GM18519 (cell line): ENCODE measurements around the gene ARID4A.
"Not testable (repeated sequence)": the region's sequence is repeated elsewhere in the genome, so short reads cannot be mapped to it uniquely, and the experiment has no call there.

Experiments
- ATAC-seq: cut with Tn5 transposase; IDR thresholded peaks from one replicate; pipeline ENCODE4 v1.9.1; 2021; ENCODE audit warnings: mild to moderate bottlenecking, moderate library complexity; ENCODE audit not compliant: unreplicated experiment, low FRiP score

The ARID4A gene

DNA sequence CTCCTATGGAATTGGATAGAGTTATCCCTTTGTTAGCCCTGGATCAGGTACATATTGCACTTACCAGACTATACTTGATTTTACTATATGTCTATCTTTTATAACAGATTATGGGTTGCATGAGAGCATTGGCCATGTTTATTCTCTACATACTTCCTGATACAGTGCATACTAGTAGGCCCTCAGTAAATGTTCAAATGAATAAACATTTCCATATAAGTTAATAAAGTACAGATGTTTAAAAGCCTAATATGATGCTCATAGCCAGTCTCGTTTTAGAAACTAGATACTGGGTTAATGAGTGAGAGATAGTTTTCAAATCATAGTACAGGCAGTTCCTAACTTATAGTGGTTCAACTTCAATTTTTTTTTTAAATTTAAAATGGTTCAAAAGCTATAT is 57.9 kb downstream of the ARID4A start:
- no peak for ATAC-seq

DNA sequence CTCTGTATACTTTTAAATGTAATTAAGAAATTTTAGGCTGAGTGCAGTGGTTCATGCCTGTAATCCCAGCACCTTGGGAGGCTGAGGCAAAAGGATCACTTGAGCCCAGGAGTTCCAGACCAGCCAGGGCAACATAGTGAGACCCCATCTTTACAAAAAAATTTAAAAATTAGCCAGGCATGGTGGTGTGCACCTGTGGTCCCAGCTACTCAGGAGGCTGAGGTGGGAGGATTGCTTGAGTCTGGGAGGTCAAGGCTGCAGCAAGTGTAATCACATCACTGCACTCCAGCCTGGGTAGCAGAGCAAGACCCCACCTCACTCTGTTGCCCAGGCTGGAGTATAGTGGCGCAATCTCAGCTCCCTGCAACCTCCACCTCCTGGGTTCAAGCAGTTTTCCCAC is 63.9 kb downstream of the ARID4A start:
- ATAC-seq, result not testable (repeated sequence)

DNA sequence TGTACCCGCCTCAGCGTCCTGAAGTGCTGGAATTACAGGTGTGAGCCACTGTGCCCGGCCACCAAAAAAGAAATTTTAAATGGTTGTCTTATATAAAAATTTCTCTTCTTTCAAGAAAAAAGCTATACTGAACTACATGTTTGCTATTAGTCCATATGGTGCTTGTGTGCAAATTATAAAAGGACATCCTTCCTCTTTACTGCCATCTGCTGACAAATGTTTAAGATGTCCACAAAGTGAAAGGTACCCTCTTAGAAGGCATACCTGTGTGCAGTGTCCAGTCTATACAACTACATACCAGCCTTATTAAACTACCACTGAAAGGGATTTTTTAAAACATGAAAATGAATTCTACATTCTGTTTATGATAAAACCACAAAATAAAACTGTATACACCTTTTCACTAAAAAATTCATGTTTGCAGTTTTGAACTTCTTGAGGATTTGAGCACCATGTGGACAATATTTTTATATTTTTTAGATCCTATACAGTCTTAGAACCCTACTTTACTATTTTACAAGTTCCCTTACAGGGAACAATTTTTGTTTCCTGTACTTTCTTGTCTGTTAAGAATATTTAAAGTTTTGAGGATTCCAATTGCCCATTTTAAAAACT is 64.5 kb downstream of the ARID4A start:
- ATAC-seq, result no peak

DNA sequence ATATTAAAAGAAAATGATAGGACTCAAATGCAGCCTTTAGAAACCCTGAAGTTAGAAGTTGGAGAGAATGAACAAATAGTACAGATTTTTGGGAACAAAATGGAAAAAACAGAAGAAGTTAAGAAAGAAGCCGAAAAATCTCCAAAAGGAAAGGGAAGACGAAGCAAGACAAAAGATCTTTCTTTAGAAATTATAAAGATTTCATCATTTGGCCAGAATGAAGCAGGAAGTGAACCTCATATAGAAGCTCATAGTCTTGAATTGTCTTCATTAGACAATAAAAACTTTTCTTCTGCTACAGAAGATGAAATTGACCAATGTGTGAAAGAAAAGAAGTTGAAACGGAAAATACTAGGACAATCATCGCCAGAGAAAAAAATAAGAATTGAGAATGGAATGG is 66.0 kb downstream of the ARID4A start:
- no peak for ATAC-seq

DNA sequence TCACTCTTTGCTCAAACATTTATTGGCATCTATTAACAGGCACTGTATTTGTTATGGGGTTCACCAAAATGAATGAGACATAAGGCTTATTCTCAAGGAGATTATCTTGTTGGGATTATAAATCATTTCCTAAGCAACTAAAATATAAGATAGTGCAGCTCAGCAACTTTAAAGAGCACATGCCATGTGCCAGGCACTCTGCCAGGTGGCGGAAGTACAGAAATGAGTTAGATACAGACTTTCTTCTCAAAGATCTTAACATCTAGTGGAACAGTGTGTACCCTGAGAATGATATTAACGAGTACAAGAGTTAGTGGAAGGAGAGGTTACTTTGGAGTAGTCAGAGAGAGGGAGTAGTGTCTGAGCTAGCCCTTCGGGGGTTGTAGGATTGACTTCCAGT is 68.9 kb downstream of the ARID4A start:
- ATAC-seq, result no peak

DNA sequence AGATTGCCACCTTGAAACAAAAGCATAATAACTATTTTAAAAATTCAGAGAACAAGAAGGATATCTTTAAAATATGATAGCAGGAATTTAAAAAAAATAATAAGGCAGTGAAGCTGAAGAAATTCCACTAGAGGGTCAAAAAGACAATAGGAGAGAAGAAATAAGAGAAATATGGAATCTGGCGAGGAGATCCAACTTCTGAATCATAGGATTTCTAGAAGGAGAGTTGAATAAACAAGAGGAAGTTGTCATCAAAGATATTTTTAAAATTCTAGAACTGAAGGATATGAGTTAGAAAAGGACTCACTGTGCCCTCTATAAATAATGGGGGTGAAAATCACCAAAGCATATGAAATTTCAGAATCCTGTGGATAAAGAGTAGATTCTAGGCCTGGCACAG is 70.6 kb downstream of the ARID4A start:
- no peak for ATAC-seq

DNA sequence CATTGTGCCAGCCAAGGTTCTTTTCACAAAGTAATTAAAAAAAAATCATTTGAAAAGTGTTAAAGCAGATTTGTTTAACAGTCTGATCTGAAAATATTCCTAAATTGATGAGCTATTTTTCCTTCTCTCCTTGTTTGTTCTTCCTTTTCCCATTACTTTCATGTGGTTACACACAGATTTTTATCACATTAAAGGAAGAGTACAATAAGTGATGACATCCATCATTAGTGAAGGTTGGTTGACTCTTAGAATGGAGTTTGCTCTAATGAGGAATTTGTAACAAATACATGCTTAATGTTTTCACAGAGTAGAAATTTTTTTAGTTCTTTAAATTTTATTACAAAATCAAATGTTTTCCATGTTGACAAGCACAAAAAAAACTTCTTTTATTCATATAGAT is 78.4 kb downstream of the ARID4A start:
- ATAC-seq, result no peak

DNA sequence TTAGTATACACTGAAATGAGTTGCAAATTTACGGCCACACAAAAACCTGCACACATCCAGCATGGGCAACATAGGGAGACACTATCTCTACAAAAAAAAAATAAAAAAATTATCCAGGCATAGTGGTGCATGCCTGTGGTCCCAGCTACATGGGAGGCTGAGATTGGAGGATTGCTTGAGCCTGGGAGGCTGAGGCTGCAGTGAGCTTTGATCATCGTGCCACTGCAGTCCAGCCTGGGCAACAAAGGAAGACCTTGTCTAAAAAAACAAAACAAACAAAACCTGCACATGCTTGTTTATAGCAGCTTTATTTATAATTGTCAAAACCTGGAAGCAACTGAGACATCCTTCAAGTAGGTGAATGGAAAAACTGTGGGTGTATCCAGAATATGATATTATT is 92.5 kb downstream of the ARID4A start:
- no peak for ATAC-seq

DNA sequence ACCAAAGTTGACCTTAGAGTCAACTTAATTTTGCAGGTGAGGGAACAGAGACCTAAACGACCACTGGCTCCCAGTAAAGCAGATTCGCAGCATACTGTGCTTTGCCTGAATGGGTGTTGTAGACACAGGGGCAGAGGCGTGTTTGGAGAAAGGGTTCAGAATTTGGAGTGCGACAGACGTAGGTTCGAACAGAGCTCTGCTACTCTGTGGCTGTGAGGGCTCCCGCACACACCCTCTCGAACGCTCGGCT is 97.1 kb downstream of the ARID4A start:
- ATAC-seq, result no peak

DNA sequence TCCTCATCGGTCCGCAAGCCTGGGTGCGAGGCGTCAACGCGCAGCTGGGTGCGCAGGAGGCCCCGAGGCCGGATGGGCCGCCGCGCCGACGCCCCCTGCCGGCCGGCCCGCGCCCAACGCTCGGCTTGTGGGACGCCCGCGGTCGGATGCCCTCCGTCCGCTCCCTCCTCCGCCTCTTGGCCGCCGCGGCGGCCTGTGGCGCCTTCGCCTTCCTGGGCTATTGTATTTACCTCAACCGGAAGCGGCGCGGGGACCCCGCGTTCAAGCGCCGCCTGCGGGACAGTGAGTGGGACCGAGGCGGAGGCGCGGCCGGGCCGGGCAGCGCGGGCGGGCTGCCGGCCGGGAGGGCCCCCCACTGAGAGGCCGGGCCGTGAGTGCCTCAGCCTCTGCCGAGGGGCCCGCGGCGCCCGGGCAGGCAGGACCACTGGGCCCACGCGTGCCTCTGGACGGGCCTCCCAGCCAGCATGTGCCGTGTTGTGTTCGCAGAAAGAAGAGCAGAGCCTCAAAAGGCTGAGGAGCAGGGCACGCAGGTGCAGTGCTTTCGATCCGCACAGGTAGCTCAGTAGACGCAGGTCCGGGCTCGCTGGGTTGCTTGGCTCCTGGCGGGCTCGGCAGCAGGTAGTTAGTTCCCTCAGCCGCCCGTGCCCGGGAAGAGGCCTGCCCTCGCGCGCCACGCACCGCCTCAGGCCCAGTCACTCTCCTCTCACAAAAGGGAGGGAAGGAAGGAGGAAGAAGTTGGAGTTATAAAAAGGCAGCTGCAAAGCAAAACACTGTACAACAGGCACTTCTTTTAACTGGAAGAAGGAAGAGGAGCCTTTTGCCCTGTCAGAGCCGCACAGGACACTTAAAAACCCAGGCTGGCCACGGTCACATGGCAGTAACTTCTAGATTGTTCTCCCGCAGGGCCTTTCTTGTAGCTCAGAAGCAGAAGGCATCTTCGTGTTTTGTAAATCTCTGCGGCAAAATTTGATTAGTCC is 97.7 kb downstream of the ARID4A start, which contains the start of gene TOMM20L:
TOMM20L (plus strand) TSS at position 119 of the 977 bp plus-strand sequence; CDS start at position 147, 28 bp downstream.
- peak; percentile 81 for ATAC-seq

DNA sequence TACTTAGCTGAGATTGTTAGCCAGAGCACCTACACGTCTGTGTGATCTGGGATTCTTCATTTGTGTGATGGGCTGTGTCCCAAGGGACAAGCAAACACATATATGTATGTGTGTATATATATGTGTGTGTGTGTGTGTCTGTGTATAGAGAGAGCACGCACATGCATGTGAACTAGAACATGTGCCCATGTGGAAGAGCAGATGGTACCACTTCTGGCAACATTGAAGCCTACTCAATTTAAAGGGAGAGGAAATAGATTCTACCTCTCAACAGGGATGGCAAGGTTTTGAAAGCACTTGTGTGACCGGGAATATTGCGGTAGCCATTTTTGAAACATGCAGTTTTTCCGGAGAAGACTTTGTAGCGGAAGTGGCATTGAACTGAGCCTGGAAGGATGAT is 98.8 kb downstream of the ARID4A start:
- ATAC-seq, result no peak

DNA sequence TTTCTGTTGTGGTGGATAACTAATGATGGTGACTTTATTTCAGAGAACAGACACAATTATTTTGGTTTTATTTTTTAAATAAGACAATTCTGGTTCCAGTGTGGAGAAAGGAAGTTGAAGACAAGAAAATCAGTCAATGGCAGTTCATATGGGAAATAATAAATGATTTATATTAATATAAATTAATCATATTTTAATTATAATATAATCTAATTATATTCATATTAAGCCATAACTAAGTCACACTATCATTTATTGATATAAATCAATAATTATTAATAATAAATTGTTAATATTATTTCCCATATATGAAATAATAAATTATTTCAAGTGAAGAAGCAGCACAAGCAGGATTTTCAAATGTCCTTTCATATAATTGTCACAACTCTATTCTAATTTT is 100.1 kb downstream of the ARID4A start:
- ATAC-seq, result no peak

DNA sequence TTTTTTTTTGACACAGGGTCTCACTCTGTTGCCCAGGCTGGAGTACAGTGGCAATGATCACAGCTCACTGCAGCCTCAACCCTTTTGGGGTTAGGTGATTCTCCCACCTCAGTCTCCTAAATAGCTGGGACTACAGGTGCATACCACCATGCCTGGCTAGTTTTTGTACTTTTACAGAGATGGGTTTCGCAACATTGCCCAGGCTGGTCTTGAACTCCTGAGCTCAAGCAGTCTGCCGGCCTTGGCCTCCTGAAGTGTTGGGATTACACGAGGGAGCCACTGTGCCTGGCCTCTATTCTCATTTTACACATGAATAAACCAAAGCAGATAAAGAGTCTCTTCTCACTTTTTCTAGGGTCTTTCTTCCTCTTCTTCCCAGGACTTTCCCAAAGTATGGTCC is 100.5 kb downstream of the ARID4A start:
- ATAC-seq, result no peak

DNA sequence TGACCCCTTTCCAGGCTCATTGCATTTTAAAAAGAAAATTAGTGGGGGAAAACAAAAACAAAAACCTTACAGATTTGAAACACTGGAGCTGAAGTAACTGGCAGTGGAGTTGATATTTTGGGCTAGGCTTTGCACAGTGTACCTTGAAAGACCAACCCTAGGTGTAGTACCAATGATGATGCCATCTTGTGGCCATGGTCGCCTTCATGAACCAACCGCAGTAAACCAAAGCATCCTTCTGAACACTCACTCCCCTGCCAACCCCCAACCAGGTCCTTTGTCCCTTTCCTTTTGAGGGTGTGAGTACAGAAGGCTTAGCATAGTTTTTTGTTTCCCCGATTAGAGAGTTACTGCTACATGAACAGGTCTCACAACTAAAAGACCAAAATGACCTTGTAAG is 103.2 kb downstream of the ARID4A start:
- ATAC-seq, result no peak

DNA sequence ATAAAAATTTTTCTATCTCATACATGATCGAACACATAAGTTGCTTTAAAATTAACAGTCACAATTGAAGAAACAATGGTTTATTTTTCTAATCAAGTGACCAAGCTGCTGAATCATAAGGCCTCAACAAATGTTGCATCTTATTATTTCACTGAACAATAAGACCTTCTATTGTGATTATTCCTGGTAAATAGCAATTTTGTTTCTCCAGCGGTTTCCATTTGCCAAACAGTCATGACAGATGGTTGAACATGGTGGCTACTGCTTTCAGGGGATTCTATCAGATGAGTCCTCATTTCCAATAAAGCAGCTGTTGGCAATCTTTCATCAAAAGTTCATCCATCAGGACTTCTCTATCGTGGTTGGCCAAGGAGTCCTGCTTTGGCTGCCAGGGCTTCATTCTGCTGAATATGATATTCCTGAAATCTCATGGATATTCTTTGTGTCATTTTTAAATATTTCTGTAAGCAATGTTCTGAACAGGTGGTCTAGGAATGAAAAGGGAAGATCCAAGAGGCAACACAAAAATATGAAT is 110.4 kb downstream of the ARID4A start:
- no peak for ATAC-seq

DNA sequence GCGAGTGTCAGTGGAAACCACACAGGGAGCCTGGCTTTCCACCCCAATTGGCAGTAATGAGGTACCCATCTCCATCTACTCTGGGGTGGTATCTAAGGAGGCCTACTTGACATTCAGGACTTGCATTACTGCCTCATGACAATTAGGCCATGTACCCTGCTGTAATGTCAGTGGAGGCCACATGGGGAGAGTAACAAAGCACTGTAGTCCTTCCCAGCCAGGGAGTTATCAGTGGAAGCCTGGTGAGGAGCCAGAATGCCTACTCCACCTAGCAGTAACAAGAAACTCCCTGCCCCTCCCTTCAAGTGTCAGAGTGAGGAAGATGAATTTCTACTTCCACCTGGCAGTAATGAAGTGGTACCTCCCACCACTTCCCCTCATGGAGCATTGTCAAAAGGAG is 116.5 kb downstream of the ARID4A start:
- ATAC-seq, result no peak

DNA sequence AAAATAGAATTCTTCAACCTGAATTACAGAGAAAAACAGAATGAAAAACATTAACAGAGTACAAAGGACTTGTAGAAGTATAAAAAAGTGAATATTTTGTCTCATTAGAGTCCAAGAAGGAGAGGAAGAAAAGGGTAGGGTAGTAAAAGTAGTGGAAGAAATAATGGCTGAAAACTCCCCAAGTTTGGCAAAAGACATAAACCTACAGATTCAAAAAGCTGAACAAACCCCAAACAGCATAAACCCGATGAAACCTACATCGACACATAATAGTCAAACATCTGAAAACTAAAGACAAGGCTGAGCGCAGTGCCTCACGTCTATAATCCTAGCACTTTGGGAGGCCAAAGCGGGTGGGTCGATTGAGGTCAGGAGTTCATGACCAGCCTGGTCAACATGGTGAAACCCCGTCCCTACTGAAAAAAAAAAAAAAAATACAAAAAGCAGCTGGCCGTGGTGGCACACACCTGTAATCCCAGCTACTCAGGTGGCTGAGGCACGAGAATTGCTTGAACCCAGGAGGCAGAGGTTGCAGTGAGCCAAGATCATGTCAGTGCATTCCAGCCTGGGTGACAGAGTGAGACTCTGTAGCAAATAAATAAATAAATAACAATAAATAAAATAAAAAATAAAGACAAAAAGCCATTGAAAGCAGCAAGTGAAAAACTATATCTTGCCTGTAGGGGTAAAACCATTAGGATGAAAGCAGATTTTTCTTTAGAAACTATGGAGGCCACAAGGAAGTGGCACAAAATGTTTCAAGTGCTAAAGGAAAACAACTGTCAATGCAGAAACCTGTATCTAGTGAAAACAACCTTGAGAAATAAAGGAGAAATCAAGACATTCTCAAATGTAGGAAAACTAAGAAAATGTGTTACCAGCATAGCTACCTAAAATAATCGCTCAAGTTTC is 117.5 kb downstream of the ARID4A start:
- no peak for ATAC-seq

DNA sequence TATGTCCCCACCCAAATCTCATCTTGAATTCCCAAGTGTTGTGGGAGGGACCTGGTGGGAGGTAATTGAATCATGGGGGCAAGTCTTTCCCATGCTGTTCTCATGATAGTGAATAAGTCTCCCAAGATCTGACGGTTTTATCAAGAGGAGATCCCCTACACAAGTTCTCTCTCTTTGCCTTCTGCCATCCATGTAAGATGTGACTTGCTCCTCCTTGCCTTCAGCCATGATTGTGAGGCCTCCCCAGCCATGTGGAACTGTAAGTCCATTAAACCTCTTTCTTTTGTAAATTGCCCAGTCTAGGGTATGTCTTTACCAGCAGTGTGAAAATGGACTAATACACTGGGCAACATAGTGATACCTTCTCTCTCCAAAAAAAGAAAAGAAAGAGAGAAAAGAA is 118.6 kb downstream of the ARID4A start:
- not testable (repeated sequence) for ATAC-seq
